IMR-90 (cell line): Measurements from ENCODE around the gene KRT222. TPM values are rescaled to one million over a fixed set of nuclear protein-coding genes. Genes with fewer than 3 reads are reported as not detected.

Experiments
- ATAC-seq: fragments of 200-7000 bp; cut with Tn5 transposase; 2 replicates; pipeline ENCODE4 v1.9.1; 2020; ENCODE audit warnings: low read depth, mild to moderate bottlenecking, moderate library complexity
- BruUV-seq: library from RNA; stranded (reverse); fragments of 400-500 nt; replicated peaks from 2 replicates; lab custom pipeline; 2021; lab: Mats Ljungman, UMichigan
- CTCF ChIA-PET: fragments of 300-600 bp; formaldehyde crosslinking; extraction: SDS; loops from one replicate; lab custom pipeline; 2021; ENCODE audit warnings: antibody characterized with exemption; lab: Yijun Ruan, JAX
- POLR2A ChIA-PET: fragments of 300-600 bp; sonication (Branson Sonifier 250); formaldehyde crosslinking; loops from one replicate; lab custom pipeline; 2022; ENCODE audit warnings: antibody characterized with exemption; ENCODE audit not compliant: unreplicated experiment; lab: Charles Lee
- DNase-seq: peaks from one replicate; pipeline ENCODE4 v3.0.0; 2013
- H2AFZ ChIP-seq: replicated peaks from 2 replicates; pipeline ENCODE3; 2013; ENCODE audit warnings: low read length, mild to moderate bottlenecking; ENCODE audit not compliant: poor library complexity
- H2AK5ac ChIP-seq: 2 replicates; pipeline ENCODE4 v1.6.1; 2013; ENCODE audit warnings: low read depth, low read length, inconsistent platforms
- H2AK9ac ChIP-seq: replicated peaks from 2 replicates; pipeline ENCODE3; 2013; ENCODE audit warnings: mild to moderate bottlenecking, low read depth, low read length, moderate library complexity; ENCODE audit not compliant: poor library complexity
- H2BK120ac ChIP-seq: 2 replicates; pipeline ENCODE4 v1.6.1; 2013; ENCODE audit warnings: low read depth, low read length, inconsistent platforms
- H2BK15ac ChIP-seq: 3 replicates; pipeline ENCODE4 v1.6.1; 2013; ENCODE audit warnings: low read depth, low read length, inconsistent platforms
- H2BK20ac ChIP-seq: 2 replicates; pipeline ENCODE4 v1.6.1; 2013; ENCODE audit warnings: low read depth, mild to moderate bottlenecking, inconsistent platforms, low read length, moderate library complexity
- H2BK5ac ChIP-seq: 2 replicates; pipeline ENCODE4 v1.6.1; 2013; ENCODE audit warnings: mild to moderate bottlenecking, low read depth, low read length, inconsistent platforms; ENCODE audit not compliant: poor library complexity, severe bottlenecking
- H3K14ac ChIP-seq: replicated peaks from 2 replicates; pipeline ENCODE4 v1.6.1; 2013; ENCODE audit warnings: low read depth, low read length, inconsistent platforms
- H3K18ac ChIP-seq: 2 replicates; pipeline ENCODE4 v1.6.1; 2013; ENCODE audit warnings: low read depth, low read length, control low read depth
- H3K23ac ChIP-seq: 2 replicates; pipeline ENCODE4 v1.6.1; 2013; ENCODE audit warnings: low read depth, low read length, inconsistent platforms
- H3K27ac ChIP-seq: 2 replicates; pipeline ENCODE4 v1.5.1; 2013; ENCODE audit warnings: mild to moderate bottlenecking, control low read depth, low read length; ENCODE audit not compliant: insufficient read depth
- H3K27me3 ChIP-seq: 2 replicates; pipeline ENCODE4 v1.6.1; 2013; ENCODE audit warnings: low read length; ENCODE audit not compliant: control insufficient read depth, insufficient read depth
- H3K36me3 ChIP-seq: 2 replicates; pipeline ENCODE4 v1.6.1; 2013; ENCODE audit warnings: low read length, mixed read lengths; ENCODE audit not compliant: control insufficient read depth, insufficient read depth
- H3K4ac ChIP-seq: 2 replicates; pipeline ENCODE4 v1.6.1; 2013; ENCODE audit warnings: low read depth, low read length, inconsistent platforms
- H3K4me1 ChIP-seq: 2 replicates; pipeline ENCODE4 v1.6.1; 2013; ENCODE audit warnings: low read length, mixed read lengths; ENCODE audit not compliant: control insufficient read depth, insufficient read depth
- H3K4me2 ChIP-seq: 2 replicates; pipeline ENCODE4 v1.6.1; 2013; ENCODE audit warnings: low read depth, mild to moderate bottlenecking, control low read depth, low read length, moderate library complexity
- H3K4me3 ChIP-seq: 2 replicates; pipeline ENCODE4 v1.5.1; 2013; ENCODE audit warnings: low read depth, mild to moderate bottlenecking, control low read depth, low read length, moderate library complexity; ENCODE audit not compliant: insufficient read depth
- H3K56ac ChIP-seq: 2 replicates; pipeline ENCODE4 v1.6.1; 2013; ENCODE audit warnings: low read length, inconsistent platforms; ENCODE audit not compliant: insufficient read depth; ENCODE audit errors: extremely low read depth
- H3K79me1 ChIP-seq, 2 experiments: 2 replicates each; pipeline ENCODE4 v1.6.1; 2013; ENCODE audit warnings: low read length in 2 of 2, inconsistent platforms in 1 of 2, low read depth in 1 of 2
- H3K9ac ChIP-seq: 2 replicates; pipeline ENCODE4 v1.6.1; 2013; ENCODE audit warnings: low read depth, low read length, control low read depth
- H3K9me1 ChIP-seq: 2 replicates; pipeline ENCODE4 v1.6.1; 2013; ENCODE audit warnings: low read length, inconsistent platforms; ENCODE audit not compliant: insufficient read depth
- H3K9me3 ChIP-seq: 2 replicates; pipeline ENCODE4 v1.6.1; 2013; ENCODE audit warnings: low read length; ENCODE audit not compliant: control insufficient read depth, insufficient read depth
- H4K20me1 ChIP-seq: 2 replicates; pipeline ENCODE4 v1.6.1; 2013; ENCODE audit warnings: low read length, inconsistent platforms; ENCODE audit not compliant: insufficient read depth
- H4K5ac ChIP-seq: 2 replicates; pipeline ENCODE4 v1.6.1; 2013; ENCODE audit warnings: mild to moderate bottlenecking, low read depth, low read length, control low read depth
- H4K8ac ChIP-seq, 2 experiments: 2 replicates each; pipeline ENCODE4 v1.6.1; 2013; ENCODE audit warnings: low read depth in 2 of 2, low read length in 2 of 2, control low read depth in 1 of 2, inconsistent platforms in 1 of 2
- H4K91ac ChIP-seq: 2 replicates; pipeline ENCODE4 v1.6.1; 2013; ENCODE audit warnings: low read depth, low read length, inconsistent platforms; ENCODE audit not compliant: insufficient read depth
- BHLHE40 ChIP-seq: fragments of 150-350 bp; IDR thresholded peaks from 2 replicates; pipeline ENCODE4 v1.6.1; 2016; ENCODE audit warnings: mild to moderate bottlenecking, low read depth, low read length
- CEBPB ChIP-seq: IDR thresholded peaks from 2 replicates; pipeline ENCODE4 v1.6.1; 2012; ENCODE audit warnings: low read depth, low read length, improper control_type of control experiment
- CHD1 ChIP-seq: IDR thresholded peaks from 2 replicates; pipeline ENCODE4 v1.6.1; 2012; ENCODE audit warnings: low read depth, low read length, improper control_type of control experiment
- FOS ChIP-seq: fragments of 150-350 bp; IDR thresholded peaks from 2 replicates; pipeline ENCODE4 v1.6.1; 2016; ENCODE audit warnings: low read depth, low read length
- MAZ ChIP-seq: IDR thresholded peaks from 2 replicates; pipeline ENCODE4 v1.6.1; 2012; ENCODE audit warnings: low read depth, mild to moderate bottlenecking, low read length, improper control_type of control experiment, moderate library complexity, borderline replicate concordance
- MXI1 ChIP-seq: IDR thresholded peaks from 2 replicates; pipeline ENCODE4 v1.6.1; 2012; ENCODE audit warnings: low read depth, mild to moderate bottlenecking, low read length, moderate library complexity, borderline replicate concordance
- NFE2L2 ChIP-seq: fragments of 150-350 bp; IDR thresholded peaks from 2 replicates; pipeline ENCODE4 v1.6.1; 2016; ENCODE audit warnings: low read depth, mild to moderate bottlenecking, low read length
- POLR2A ChIP-seq: IDR thresholded peaks from 2 replicates; pipeline ENCODE4 v1.6.1; 2012; ENCODE audit warnings: mild to moderate bottlenecking, low read depth, low read length
- RAD21 ChIP-seq: IDR thresholded peaks from 2 replicates; pipeline ENCODE4 v1.6.1; 2012; ENCODE audit warnings: low read length, improper control_type of control experiment
- RCOR1 ChIP-seq: IDR thresholded peaks from 2 replicates; pipeline ENCODE4 v1.6.1; 2012; ENCODE audit warnings: mild to moderate bottlenecking, low read length, improper control_type of control experiment; ENCODE audit not compliant: insufficient replicate concordance
- RFX5 ChIP-seq: IDR thresholded peaks from 2 replicates; pipeline ENCODE4 v1.8.0; 2012; ENCODE audit warnings: low read depth, mild to moderate bottlenecking, low read length, moderate library complexity
- SMC3 ChIP-seq: fragments of 150-350 bp; IDR thresholded peaks from 2 replicates; pipeline ENCODE4 v1.6.1; 2016; ENCODE audit warnings: low read depth, mild to moderate bottlenecking, antibody characterized with exemption, low read length, moderate library complexity
- WGBS, 2 experiments: methylation state at CpG; one replicate each; pipeline versions ENCODE4 v1.1.5 to v1.1.7; 2013; ENCODE audit warnings: missing lambda C conversion rate in 2 of 2; ENCODE audit not compliant: insufficient read length in 1 of 2; ENCODE audit errors: extremely low coverage in 2 of 2; 5-methylcytosine and 5-hydroxymethylcytosine counted together
- dilution Hi-C: fragments of 300-500 bp; cut with HindIII; formaldehyde crosslinking; loops from one replicate; pipeline ENCODE4 v1.14.3; 2018; ENCODE audit warnings: low sequenced_read_pairs; ENCODE audit not compliant: unreplicated experiment
- in situ Hi-C: fragments of 300-500 bp; cut with MboI; formaldehyde crosslinking; loops from 3 replicates; pipeline ENCODE4 v1.14.3; 2019; ENCODE audit warnings: low sequenced_read_pairs, inconsistent platforms, mixed read lengths
- intact Hi-C: fragments of 100-400 bp; cut with micrococcal nuclease; formaldehyde crosslinking; loops from 2 replicates; pipeline ENCODE4 v1.10.0; 2022
- polyA plus RNA-seq, 3 experiments: library from polyadenylated mRNA; depleted of rRNA; stranded (reverse); fragments of >200 nt; gene quantifications; 2 replicates each; pipeline ENCODE4 v1.2.3, GENCODE V29; 2012; ENCODE audit warnings: low replicate concordance in 1 of 3
- total RNA-seq: library from RNA; depleted of rRNA; stranded (reverse); fragments of >200 nt; gene quantifications from 2 replicates; pipeline ENCODE4 v1.2.3, GENCODE V29; 2012
- TF ChIP-seq, protein P1 (sequence below): fragments of 150-350 bp; IDR thresholded peaks from 2 replicates; pipeline ENCODE4 v1.6.1; 2017; ENCODE audit warnings: mild to moderate bottlenecking, antibody characterized with exemption, low read length, low read depth
- TF ChIP-seq, protein P2 (sequence below): conservative IDR thresholded peaks from 2 replicates; pipeline ENCODE4 v1.5.1; 2012; ENCODE audit warnings: mild to moderate bottlenecking, low read depth, low read length, improper control_type of control experiment

KRT222 gene
- total and polyA plus RNA-seq, 2 of the 4 experiments (the other 2 are of a cell fraction) = not detected

DNA sequence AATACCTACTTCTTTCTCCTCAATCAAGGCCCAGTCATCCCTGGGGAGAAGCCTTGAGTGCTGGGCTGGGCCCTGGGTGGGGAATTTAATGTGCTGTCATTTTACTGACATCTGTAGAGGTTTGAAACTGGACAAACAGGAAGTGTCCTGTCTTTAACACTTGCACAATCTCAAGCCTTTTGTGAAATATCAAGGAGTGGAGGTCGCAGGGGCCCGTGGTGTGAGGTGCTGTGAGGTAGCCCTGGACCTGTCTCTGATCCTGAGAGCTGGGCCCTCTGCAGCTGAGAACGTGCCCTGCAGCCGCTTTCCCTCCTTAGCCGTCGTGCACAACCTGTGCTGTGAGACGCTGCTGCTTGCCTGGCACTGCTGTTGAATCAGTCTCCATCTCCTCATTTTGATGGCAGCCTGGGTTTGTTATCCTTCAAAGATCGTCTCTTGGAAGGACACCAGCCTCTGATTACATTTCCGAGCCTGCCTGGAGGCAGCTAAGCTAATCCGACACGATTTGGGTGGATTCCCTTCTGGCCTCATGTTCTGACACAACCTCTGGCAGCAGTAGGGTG, 47.2 kb downstream of the KRT222 start:
- Histone ChIP-seq H3K4me3 (no peak overlapping the region), H2AK5ac (no peak overlapping the region), H2AK9ac (no peak overlapping the region), H3K79me1 (no peaks in the 10 kb centered on the region), H2BK15ac (no peak overlapping the region), H2BK120ac (no peak overlapping the region), H4K20me1 (no peaks in the 10 kb centered on the region), H3K4ac (no peak overlapping the region), H3K4me2 (no peak overlapping the region), H3K36me3 (no peaks in the 10 kb centered on the region), H3K23ac (no peak overlapping the region), H3K27me3 (peaks cover 47% of the 10 kb centered on the region), H3K14ac (no peak overlapping the region), H3K56ac (no peak overlapping the region), H3K18ac (no peak overlapping the region), H3K27ac (no peak overlapping the region), H2BK5ac (no peak overlapping the region), H4K8ac (no peak overlapping the region), H4K5ac (no peak overlapping the region), H2AFZ (no peak overlapping the region), H3K4me1 (peaks cover 2% of the 10 kb centered on the region; the same call in 1 of the 2 replicates), H2BK20ac (no peak overlapping the region), H3K9ac (no peak overlapping the region), H3K9me3 (no peaks in the 10 kb centered on the region), H4K91ac (no peak overlapping the region), H3K9me1 (no peaks in the 10 kb centered on the region)
- no peak for ATAC-seq
- in situ Hi-C loops (loop anchor here (5.0 kb wide), 1 partner anchor 175 kb away; no protein-coding TSS in a partner anchor), intact Hi-C loops (no loop called here), dilution Hi-C loops (no loop called here)
- ChIA-PET POLR2A (no interaction called here), CTCF (no interaction called here)
- DNase-seq = no peak
- no TSS peak for BruUV-seq
- 62% methylated on average over 2 of the region's 11 CpGs; no CpG with 5 or more reads in 1 of the 2 experiments for WGBS, 2 experiments
- no peak for TF ChIP-seq CHD1
- TF ChIP-seq SMC3 = no peak
- no peak for TF ChIP-seq MAZ
- TF ChIP-seq RFX5 = no peak
- no peak for TF ChIP-seq RAD21
- no peak for TF ChIP-seq MXI1
- TF ChIP-seq, protein P1, sequence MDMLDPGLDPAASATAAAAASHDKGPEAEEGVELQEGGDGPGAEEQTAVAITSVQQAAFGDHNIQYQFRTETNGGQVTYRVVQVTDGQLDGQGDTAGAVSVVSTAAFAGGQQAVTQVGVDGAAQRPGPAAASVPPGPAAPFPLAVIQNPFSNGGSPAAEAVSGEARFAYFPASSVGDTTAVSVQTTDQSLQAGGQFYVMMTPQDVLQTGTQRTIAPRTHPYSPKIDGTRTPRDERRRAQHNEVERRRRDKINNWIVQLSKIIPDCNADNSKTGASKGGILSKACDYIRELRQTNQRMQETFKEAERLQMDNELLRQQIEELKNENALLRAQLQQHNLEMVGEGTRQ = no peak
- TF ChIP-seq FOS = no peak
- TF ChIP-seq, protein P2, sequence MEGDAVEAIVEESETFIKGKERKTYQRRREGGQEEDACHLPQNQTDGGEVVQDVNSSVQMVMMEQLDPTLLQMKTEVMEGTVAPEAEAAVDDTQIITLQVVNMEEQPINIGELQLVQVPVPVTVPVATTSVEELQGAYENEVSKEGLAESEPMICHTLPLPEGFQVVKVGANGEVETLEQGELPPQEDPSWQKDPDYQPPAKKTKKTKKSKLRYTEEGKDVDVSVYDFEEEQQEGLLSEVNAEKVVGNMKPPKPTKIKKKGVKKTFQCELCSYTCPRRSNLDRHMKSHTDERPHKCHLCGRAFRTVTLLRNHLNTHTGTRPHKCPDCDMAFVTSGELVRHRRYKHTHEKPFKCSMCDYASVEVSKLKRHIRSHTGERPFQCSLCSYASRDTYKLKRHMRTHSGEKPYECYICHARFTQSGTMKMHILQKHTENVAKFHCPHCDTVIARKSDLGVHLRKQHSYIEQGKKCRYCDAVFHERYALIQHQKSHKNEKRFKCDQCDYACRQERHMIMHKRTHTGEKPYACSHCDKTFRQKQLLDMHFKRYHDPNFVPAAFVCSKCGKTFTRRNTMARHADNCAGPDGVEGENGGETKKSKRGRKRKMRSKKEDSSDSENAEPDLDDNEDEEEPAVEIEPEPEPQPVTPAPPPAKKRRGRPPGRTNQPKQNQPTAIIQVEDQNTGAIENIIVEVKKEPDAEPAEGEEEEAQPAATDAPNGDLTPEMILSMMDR = no peak
- no peak for TF ChIP-seq POLR2A
- no peak for TF ChIP-seq NFE2L2
- TF ChIP-seq BHLHE40 = no peak
- TF ChIP-seq CEBPB = no peak
- no peak for TF ChIP-seq RCOR1
